ENCODE measurements around the gene RAET1G. TPM values are rescaled to one million over a fixed set of nuclear protein-coding genes. Genes with fewer than 3 reads are reported as not detected.

The RAET1G gene
- total RNA-seq, 2 donors from 2014 or later, result 0.74 TPM; not detected in 1

GRCh38 chr6:149884617-149885016, 38.3 kb downstream of the RAET1G start:
- intact Hi-C loops (cut with DNase I), result no loop called here
- DNase-seq (ENCODE audit: low spot score), result peak; percentile 67

- peak; percentile 79 for DNase-seq (ENCODE audit: low spot score)
- intact Hi-C loops (cut with DNase I), result no loop called here
Observed at GRCh38 chr6:149884215-149884614, 38.7 kb downstream of the RAET1G start.

GRCh38 chr6:149881860-149882259, 41.1 kb downstream of the RAET1G start:
- no peak for DNase-seq (ENCODE audit: low spot score)
- intact Hi-C loops (cut with DNase I), result no loop called here

- intact Hi-C loops (cut with DNase I), result no loop called here
Observed at GRCh38 chr6:149881066-149881766, 41.7 kb downstream of the RAET1G start.

GRCh38 chr6:149877659-149878058, 45.3 kb downstream of the RAET1G start:
- no peak for DNase-seq (ENCODE audit: low spot score)
- intact Hi-C loops (cut with DNase I), result no loop called here

More at GRCh38 chr6:149881066-149881766, 41.7 kb downstream of the RAET1G start:
- no peak for DNase-seq (ENCODE audit: low spot score)

- no peak for DNase-seq (ENCODE audit: low spot score)
- intact Hi-C loops (cut with DNase I), result no loop called here
Observed at GRCh38 chr6:149876241-149876933, 46.5 kb downstream of the RAET1G start.

- no peak for DNase-seq (ENCODE audit: low spot score)
- intact Hi-C loops (cut with DNase I), result no loop called here
Observed at GRCh38 chr6:149872233-149872632, 50.7 kb downstream of the RAET1G start.

GRCh38 chr6:149871182-149871581, 51.7 kb downstream of the RAET1G start:
- intact Hi-C loops (cut with DNase I), result no loop called here
- no peak for DNase-seq (ENCODE audit: low spot score)

- no peak for DNase-seq (ENCODE audit: low spot score)
- intact Hi-C loops (cut with DNase I), result no loop called here
Observed at GRCh38 chr6:149869275-149869892, 53.5 kb downstream of the RAET1G start.

GRCh38 chr6:149867876-149868640, 54.9 kb downstream of the RAET1G start:
- no peak for DNase-seq (ENCODE audit: low spot score)
- intact Hi-C loops (cut with DNase I), result no loop called here

Other genes with a start within 250 kb of the RAET1G start
- gene LATS1, start 205.0 kb downstream of the RAET1G start, total RNA-seq, result 10 to 100 TPM; 31.1 to 32.8 TPM
- 10 to 100 TPM; 24.8 to 29.0 TPM for gene NUP43, start 176.6 kb downstream of the RAET1G start, total RNA-seq
- gene PCMT1, start 173.4 kb downstream of the RAET1G start, total RNA-seq, result 10 to 100 TPM; 50.4 to 69.9 TPM
- gene LRP11, start 58.8 kb downstream of the RAET1G start, total RNA-seq, result 10 to 100 TPM; 20.0 to 26.3 TPM
- 1 to 10 TPM in 1 of 2 donors, not detected in 1; 1.6 TPM for gene RAET1E, start 25.0 kb downstream of the RAET1G start, total RNA-seq
- under 1 TPM; 0.43 to 0.51 TPM for gene ULBP2, start 18.9 kb upstream of the RAET1G start, total RNA-seq
- under 1 TPM in 1 of 2 donors, not detected in 1; 0.19 TPM for gene ULBP1, start 40.8 kb upstream of the RAET1G start, total RNA-seq
- not detected for gene RAET1L, start 102.4 kb upstream of the RAET1G start, total RNA-seq
- gene ULBP3, start 146.0 kb upstream of the RAET1G start, total RNA-seq, result 1 to 10 TPM in 1 of 2 donors, under 1 TPM in 1; 0.67 to 1.2 TPM
- 1 to 10 TPM in 1 of 2 donors, not detected in 1; 1.2 TPM for gene PPP1R14C, start 219.9 kb upstream of the RAET1G start, total RNA-seq

Data from posterior vena cava (tissue), 2 donors.